Bronchial epithelial cell (primary cell): ENCODE results near the gene TMSB4X. TPM values are rescaled to one million over a fixed set of nuclear protein-coding genes. Genes with fewer than 3 reads are reported as not detected.
"Not testable (repeated sequence)": the region's sequence is repeated elsewhere in the genome, so short reads cannot be mapped to it uniquely, and the experiment has no call there.

Source experiments
- DNase-seq: peaks from one replicate; pipeline ENCODE4 v3.0.0-alpha.2; 2010; ENCODE audit warnings: low read depth
- FAIRE-seq: peaks from 2 replicates; lab custom pipeline; 2011; peaks lifted over from hg19 to GRCh38; lab: Jason Lieb, UNC
- H3K27me3 ChIP-seq: 2 replicates; pipeline ENCODE4 v1.5.1; 2011; ENCODE audit warnings: low read length; ENCODE audit not compliant: control insufficient read depth, insufficient read depth
- H3K36me3 ChIP-seq: 2 replicates; pipeline ENCODE4 v1.5.1; 2011; ENCODE audit warnings: low read length; ENCODE audit not compliant: control insufficient read depth, insufficient read depth
- H3K4me3 ChIP-seq: 2 replicates; pipeline ENCODE4 v1.5.1; 2011; ENCODE audit warnings: mild to moderate bottlenecking, low read depth, low read length, control low read depth
- CTCF ChIP-seq: IDR thresholded peaks from 2 replicates; pipeline ENCODE4 v1.5.1; 2011; ENCODE audit warnings: mild to moderate bottlenecking, moderate library complexity, low read length, control low read depth, inconsistent platforms; ENCODE audit not compliant: insufficient read depth, severe bottlenecking
- total RNA-seq: library from RNA; depleted of rRNA; stranded (reverse); fragments of >200 nt; gene quantifications from 2 replicates; pipeline ENCODE4 v1.2.1, GENCODE V29; 2014

Gene TMSB4X
- total RNA-seq, 1 donor from 2014 or later: 3,174 TPM

- no peak for DNase-seq
- H3K36me3 ChIP-seq: no peaks in the 10 kb centered on the region
These were observed 38.6 kb downstream of the TMSB4X start for GRCh38 chrX:13013363-13014110.

GRCh38 chrX:13014111-13015096, 39.5 kb downstream of the TMSB4X start:
- no peaks in the 10 kb centered on the region for H3K36me3 ChIP-seq
- H3K27me3 ChIP-seq: no peaks in the 10 kb centered on the region
- no peak for TF ChIP-seq CTCF
- DNase-seq (no peak), FAIRE-seq (no peak)
- H3K4me3 ChIP-seq: no peak overlapping the region

More at GRCh38 chrX:13013363-13014110, 38.6 kb downstream of the TMSB4X start:
- Histone ChIP-seq H3K4me3 (no peak overlapping the region), H3K27me3 (no peaks in the 10 kb centered on the region)
- no peak for TF ChIP-seq CTCF
- FAIRE-seq: no peak

- Histone ChIP-seq H3K36me3 (no peaks in the 10 kb centered on the region), H3K4me3 (no peak overlapping the region), H3K27me3 (no peaks in the 10 kb centered on the region)
- FAIRE-seq: no peak
- TF ChIP-seq CTCF: no peak
- DNase-seq: no peak
These were observed 40.8 kb downstream of the TMSB4X start for GRCh38 chrX:13015536-13016236.

- not testable (repeated sequence) for H3K36me3 ChIP-seq, H3K27me3 ChIP-seq, DNase-seq, FAIRE-seq, H3K4me3 ChIP-seq
These were observed 41.8 kb downstream of the TMSB4X start for GRCh38 chrX:13016731-13017130.

GRCh38 chrX:13022926-13023325, 48.0 kb downstream of the TMSB4X start:
- Histone ChIP-seq H3K27me3 (no peaks in the 10 kb centered on the region), H3K36me3 (no peaks in the 10 kb centered on the region), H3K4me3 (no peak overlapping the region)
- no peak for TF ChIP-seq CTCF
- FAIRE-seq: peak; percentile 81
- no peak for DNase-seq
